ENCODE data around the gene PCK2. TPM values are rescaled to one million over a fixed set of nuclear protein-coding genes. Genes with fewer than 3 reads are reported as not detected.

PCK2 gene
- total RNA-seq, 2 donors from 2014 or later = 1.8 to 10.7 TPM

DNA sequence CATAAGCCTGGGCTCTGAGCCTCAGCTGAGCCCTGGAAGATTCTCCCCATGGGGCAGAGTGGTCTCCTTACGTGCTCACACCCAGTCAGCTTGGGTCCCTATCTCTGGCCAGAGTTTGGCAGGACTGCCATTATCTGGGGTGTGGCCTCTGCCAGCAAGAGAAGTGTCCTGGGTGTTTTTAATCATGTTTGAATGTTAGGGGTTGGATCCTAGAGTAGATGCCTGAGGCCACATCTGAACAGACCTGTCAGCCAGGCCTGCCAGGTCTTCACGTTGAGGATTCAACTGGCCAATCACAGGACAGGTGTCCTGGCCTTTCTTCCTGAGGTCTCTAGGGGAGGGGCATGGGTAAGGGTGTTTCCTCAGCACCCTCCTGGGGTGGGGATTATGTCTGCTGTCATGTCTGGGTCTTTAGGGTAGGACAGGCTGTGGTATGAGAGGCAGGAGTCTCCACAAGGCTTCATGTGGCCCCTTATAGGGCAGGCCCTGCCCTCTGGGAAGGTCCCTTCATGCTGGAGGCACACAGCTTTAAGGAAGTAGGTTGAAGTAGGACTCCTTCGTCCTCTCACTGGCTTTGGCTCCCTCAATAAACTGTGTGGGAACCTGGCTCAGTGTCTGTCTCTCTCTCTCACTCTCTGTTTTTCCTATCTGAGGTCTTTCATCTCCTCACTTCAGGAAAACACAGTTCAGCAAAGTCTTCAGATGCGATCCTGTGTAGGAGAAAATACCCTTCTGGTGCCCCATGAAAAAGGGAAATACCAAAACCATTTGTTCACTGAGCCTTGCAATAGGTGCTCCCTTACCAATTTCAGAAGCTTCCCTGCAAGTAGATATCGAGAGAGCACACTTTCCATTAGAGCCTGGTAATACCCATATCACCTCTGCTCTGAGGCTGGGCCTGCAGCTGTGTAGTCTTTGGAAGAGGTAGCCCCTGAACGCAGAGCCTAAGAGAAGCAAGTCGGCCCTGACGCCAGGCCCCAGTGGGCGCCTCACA is 29.6 kb downstream of the PCK2 start:
- TF ChIP-seq, protein P1, sequence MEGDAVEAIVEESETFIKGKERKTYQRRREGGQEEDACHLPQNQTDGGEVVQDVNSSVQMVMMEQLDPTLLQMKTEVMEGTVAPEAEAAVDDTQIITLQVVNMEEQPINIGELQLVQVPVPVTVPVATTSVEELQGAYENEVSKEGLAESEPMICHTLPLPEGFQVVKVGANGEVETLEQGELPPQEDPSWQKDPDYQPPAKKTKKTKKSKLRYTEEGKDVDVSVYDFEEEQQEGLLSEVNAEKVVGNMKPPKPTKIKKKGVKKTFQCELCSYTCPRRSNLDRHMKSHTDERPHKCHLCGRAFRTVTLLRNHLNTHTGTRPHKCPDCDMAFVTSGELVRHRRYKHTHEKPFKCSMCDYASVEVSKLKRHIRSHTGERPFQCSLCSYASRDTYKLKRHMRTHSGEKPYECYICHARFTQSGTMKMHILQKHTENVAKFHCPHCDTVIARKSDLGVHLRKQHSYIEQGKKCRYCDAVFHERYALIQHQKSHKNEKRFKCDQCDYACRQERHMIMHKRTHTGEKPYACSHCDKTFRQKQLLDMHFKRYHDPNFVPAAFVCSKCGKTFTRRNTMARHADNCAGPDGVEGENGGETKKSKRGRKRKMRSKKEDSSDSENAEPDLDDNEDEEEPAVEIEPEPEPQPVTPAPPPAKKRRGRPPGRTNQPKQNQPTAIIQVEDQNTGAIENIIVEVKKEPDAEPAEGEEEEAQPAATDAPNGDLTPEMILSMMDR (IDR thresholded peaks at IDR 0.05) = no peak
- Histone ChIP-seq H3K9me3 (no peaks in the 10 kb centered on the region), H3K27ac (no peak overlapping the region), H3K36me3 (peaks cover 48% of the 10 kb centered on the region), H3K4me3 (no peak overlapping the region), H3K4me1 (no peaks in the 10 kb centered on the region), H3K27me3 (no peaks in the 10 kb centered on the region)
- no peak for DNase-seq (ENCODE audit: low spot score)

DNA sequence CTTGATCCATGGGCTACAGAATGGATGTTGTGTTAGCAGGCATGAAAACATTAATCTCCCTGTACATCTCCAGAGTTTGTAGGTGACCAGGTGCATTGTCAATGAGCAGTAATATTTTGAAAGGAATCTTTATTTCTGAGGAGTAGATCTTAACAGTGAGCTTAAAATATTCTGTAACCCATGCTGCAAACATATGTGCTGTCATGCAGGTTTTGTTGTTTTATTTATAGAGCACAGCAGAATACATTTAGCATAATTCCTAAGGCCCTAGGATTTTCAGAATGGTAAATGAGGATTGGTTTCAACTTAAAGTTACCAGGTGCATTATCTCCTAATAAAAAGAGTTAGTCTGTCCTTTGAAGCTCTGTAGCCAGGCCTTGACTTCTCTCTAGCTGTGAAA is 32.8 kb downstream of the PCK2 start:
- no peak for DNase-seq (ENCODE audit: low spot score)
- H3K27ac ChIP-seq = no peak overlapping the region
- H3K4me3 ChIP-seq = no peak overlapping the region
- peaks cover 16% of the 10 kb centered on the region for H3K36me3 ChIP-seq
- no peaks in the 10 kb centered on the region for H3K9me3 ChIP-seq
- H3K27me3 ChIP-seq = no peaks in the 10 kb centered on the region
- TF ChIP-seq, protein P1 (IDR thresholded peaks at IDR 0.05) = no peak
- H3K4me1 ChIP-seq = peaks cover 0 to 16% of the 10 kb centered on the region in 2 donors

DNA sequence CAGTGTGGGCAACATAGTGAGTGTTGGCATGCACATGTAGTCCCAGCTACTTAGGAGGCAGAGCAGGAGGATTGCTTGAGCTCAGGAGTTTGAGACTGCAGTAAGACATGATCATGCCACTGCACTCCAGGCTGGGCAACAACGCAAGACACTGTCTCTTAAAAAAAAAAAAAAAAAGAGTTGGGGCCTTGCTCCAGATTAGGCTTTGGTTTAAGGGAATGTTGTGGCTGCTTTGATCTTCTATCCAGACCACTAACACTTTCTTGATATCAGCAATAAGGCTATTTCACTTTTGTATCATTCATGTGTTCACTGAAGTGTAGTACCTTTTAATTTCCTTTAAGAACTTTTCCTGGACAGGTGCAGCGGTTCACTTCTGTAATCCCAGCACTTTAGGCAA is 33.6 kb downstream of the PCK2 start:
- Histone ChIP-seq H3K27ac (no peak overlapping the region), H3K36me3 (peaks cover 9% of the 10 kb centered on the region), H3K9me3 (no peaks in the 10 kb centered on the region), H3K4me3 (no peak overlapping the region), H3K27me3 (no peaks in the 10 kb centered on the region), H3K4me1 (peaks cover 0 to 24% of the 10 kb centered on the region in 2 donors)
- DNase-seq (ENCODE audit: low spot score) = no peak
- TF ChIP-seq, protein P1 (IDR thresholded peaks at IDR 0.05) = no peak

DNA sequence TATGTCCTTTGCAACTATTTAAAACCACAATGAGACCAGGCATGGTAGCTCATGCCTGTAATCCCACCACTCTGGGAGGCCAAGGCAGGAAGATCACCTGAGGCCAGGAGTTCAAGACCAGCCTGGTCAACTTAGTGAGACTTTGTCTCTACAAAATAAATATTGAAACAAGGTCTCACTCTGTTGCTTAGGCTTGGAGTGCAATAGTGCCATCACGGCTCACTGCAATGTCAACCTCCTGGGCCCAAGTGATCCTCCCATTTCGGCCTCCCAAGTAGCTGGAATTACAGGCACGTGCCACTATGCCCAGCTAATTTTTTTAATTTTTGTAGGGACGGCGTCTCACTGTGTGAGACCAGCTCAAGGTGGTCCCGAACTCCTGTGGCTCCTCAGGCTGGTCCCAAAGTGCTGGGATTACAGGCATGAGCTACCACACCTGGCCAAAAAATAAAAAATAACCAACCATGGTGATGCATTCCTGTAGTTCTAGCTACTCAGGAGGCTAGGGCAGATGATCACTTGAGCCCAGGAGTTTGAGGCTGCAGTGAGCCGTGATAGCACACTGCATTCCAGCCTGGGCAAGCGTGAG is 35.4 kb downstream of the PCK2 start:
- no peak for DNase-seq (ENCODE audit: low spot score)
- Histone ChIP-seq H3K4me3 (no peak overlapping the region), H3K27me3 (no peaks in the 10 kb centered on the region), H3K4me1 (peaks cover 0 to 28% of the 10 kb centered on the region in 2 donors), H3K9me3 (no peaks in the 10 kb centered on the region), H3K27ac (no peak overlapping the region), H3K36me3 (no peaks in the 10 kb centered on the region)
- TF ChIP-seq, protein P1 (IDR thresholded peaks at IDR 0.05) = no peak

DNA sequence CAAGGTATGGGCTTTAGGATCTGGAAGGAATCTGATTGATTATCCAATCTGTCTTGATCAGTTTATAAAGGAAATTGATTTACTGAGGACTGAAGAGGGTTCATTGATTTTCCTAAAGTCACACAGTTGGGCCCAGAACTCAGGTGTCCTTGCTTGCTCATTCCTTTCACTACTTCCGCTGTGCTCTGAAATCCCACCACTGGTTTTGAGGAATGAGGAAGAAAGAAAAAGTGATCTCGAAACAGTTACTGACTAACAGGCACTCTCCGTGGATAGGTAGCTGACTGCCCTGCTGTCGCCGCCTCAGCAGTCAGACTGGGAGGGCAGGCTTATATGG is 36.2 kb downstream of the PCK2 start, which contains the start of gene FITM1:
Gene FITM1, plus strand, starts transcription at position 280 of the 337 bp plus-strand sequence. CDS start 905 bp downstream, outside the sequence.
- no peaks in the 10 kb centered on the region for H3K36me3 ChIP-seq
- peak within 1 kb of the TSS; percentile 39 for H3K4me3 ChIP-seq
- no peaks in the 10 kb centered on the region for H3K9me3 ChIP-seq
- TF ChIP-seq, protein P1 (IDR thresholded peaks at IDR 0.05) = no peak
- peaks cover 0 to 31% of the 10 kb centered on the region in 2 donors for H3K4me1 ChIP-seq
- DNase-seq (ENCODE audit: low spot score) = no peak
- H3K27me3 ChIP-seq = no peaks in the 10 kb centered on the region
- peak within 1 kb of the TSS; percentile 86 to 94 for H3K27ac ChIP-seq
